Bronchial epithelial cell (primary cell): ENCODE data around the gene ERMARD. TPM values are rescaled to one million over a fixed set of nuclear protein-coding genes. Genes with fewer than 3 reads are reported as not detected.

Source experiments
- DNase-seq: peaks from one replicate; pipeline ENCODE4 v3.0.0-alpha.2; 2010; ENCODE audit warnings: low read depth
- FAIRE-seq: peaks from 2 replicates; lab custom pipeline; 2011; peaks lifted over from hg19 to GRCh38; lab: Jason Lieb, UNC
- H3K27me3 ChIP-seq: 2 replicates; pipeline ENCODE4 v1.5.1; 2011; ENCODE audit warnings: low read length; ENCODE audit not compliant: control insufficient read depth, insufficient read depth
- H3K36me3 ChIP-seq: 2 replicates; pipeline ENCODE4 v1.5.1; 2011; ENCODE audit warnings: low read length; ENCODE audit not compliant: control insufficient read depth, insufficient read depth
- H3K4me3 ChIP-seq: 2 replicates; pipeline ENCODE4 v1.5.1; 2011; ENCODE audit warnings: mild to moderate bottlenecking, low read depth, low read length, control low read depth
- CTCF ChIP-seq: IDR thresholded peaks from 2 replicates; pipeline ENCODE4 v1.5.1; 2011; ENCODE audit warnings: mild to moderate bottlenecking, moderate library complexity, low read length, control low read depth, inconsistent platforms; ENCODE audit not compliant: insufficient read depth, severe bottlenecking
- total RNA-seq: library from RNA; depleted of rRNA; stranded (reverse); fragments of >200 nt; gene quantifications from 2 replicates; pipeline ENCODE4 v1.2.1, GENCODE V29; 2014

ERMARD gene
- total RNA-seq, 1 donor from 2014 or later, result 25.8 TPM

GRCh38 chr6:169710009-169710408 is 41.4 kb upstream of the ERMARD start:
- Histone ChIP-seq H3K4me3 (no peak overlapping the region), H3K27me3 (no peaks in the 10 kb centered on the region), H3K36me3 (peaks cover 3% of the 10 kb centered on the region)
- TF ChIP-seq CTCF, result no peak
- FAIRE-seq, result no peak
- DNase-seq, result no peak

GRCh38 chr6:169714178-169714577 is 37.2 kb upstream of the ERMARD start:
- peaks cover 3% of the 10 kb centered on the region for H3K36me3 ChIP-seq
- no peak for TF ChIP-seq CTCF
- FAIRE-seq, result no peak

GRCh38 chr6:169714595-169714994 is 36.8 kb upstream of the ERMARD start:
- FAIRE-seq, result no peak
- no peak for TF ChIP-seq CTCF
- Histone ChIP-seq H3K36me3 (peaks cover 3% of the 10 kb centered on the region), H3K4me3 (no peak overlapping the region), H3K27me3 (no peaks in the 10 kb centered on the region)
- DNase-seq, result no peak

More at GRCh38 chr6:169714178-169714577, 37.2 kb upstream of the ERMARD start:
- H3K27me3 ChIP-seq, result no peaks in the 10 kb centered on the region
- DNase-seq, result peak; percentile 25
- H3K4me3 ChIP-seq, result no peak overlapping the region

GRCh38 chr6:169719117-169719516 is 32.3 kb upstream of the ERMARD start:
- DNase-seq (no peak), FAIRE-seq (no peak)
- Histone ChIP-seq H3K36me3 (peaks cover 3% of the 10 kb centered on the region), H3K4me3 (no peak overlapping the region), H3K27me3 (no peaks in the 10 kb centered on the region)
- TF ChIP-seq CTCF, result no peak

- Histone ChIP-seq H3K27me3 (no peaks in the 10 kb centered on the region), H3K4me3 (no peak overlapping the region), H3K36me3 (no peaks in the 10 kb centered on the region)
- TF ChIP-seq CTCF, result no peak
- DNase-seq (no peak), FAIRE-seq (no peak)
Measured at GRCh38 chr6:169720207-169720855, 31.1 kb upstream of the ERMARD start.
